ENCODE data around the gene RIPK4. TPM values are rescaled to one million over a fixed set of nuclear protein-coding genes. Genes with fewer than 3 reads are reported as not detected.

The RIPK4 gene
- polyA plus RNA-seq, 1 donor from 2014 or later = not detected

DNA sequence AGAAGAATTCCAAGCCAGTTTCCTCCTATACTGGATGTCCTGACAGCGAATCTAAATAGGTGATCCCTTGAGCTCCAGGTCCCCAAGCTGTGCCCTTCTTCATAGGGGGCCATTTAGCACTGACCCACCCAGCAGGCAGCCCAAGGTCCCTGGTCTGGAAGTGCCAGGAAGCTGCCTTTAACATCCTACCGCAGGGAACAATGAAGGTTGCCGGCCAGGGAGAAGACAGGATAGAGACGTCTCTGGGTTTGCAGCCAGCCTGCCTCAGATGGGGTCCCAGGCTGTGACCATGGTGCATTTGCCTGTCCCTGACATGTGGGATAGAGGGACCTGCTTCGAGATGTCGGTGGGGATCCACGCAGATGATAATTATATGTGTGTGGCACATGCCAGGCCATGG, 2.7 kb upstream of the RIPK4 start:
- Histone ChIP-seq H3K36me3 (ENCODE audit: insufficient read depth, low read length) (no peaks in the 10 kb centered on the region), H3K27ac (ENCODE audit: low read length) (no peak overlapping the region), H3K4me3 (ENCODE audit: low read length) (no peak overlapping the region), H3K4me2 (ENCODE audit: low read length) (no peak overlapping the region), H2AFZ (ENCODE audit: low read depth, low read length) (no peak overlapping the region), H3K27me3 (ENCODE audit: insufficient read depth, low read depth, low read length) (peaks cover 70% of the 10 kb centered on the region), H3K9ac (ENCODE audit: low read length) (no peak overlapping the region), H3F3A (ENCODE audit: insufficient read depth, low read length, poor library complexity, severe bottlenecking) (no peaks in the 10 kb centered on the region), H3K9me2 (ENCODE audit: insufficient read depth, low read length) (no peaks in the 10 kb centered on the region), H3K79me2 (replicated peaks; ENCODE audit: insufficient read depth, low read length) (no peaks in the 10 kb centered on the region), H3K9me3 (ENCODE audit: low read length) (no peaks in the 10 kb centered on the region), H4K20me1 (ENCODE audit: insufficient read depth) (no peaks in the 10 kb centered on the region)
- TF ChIP-seq, protein P1, sequence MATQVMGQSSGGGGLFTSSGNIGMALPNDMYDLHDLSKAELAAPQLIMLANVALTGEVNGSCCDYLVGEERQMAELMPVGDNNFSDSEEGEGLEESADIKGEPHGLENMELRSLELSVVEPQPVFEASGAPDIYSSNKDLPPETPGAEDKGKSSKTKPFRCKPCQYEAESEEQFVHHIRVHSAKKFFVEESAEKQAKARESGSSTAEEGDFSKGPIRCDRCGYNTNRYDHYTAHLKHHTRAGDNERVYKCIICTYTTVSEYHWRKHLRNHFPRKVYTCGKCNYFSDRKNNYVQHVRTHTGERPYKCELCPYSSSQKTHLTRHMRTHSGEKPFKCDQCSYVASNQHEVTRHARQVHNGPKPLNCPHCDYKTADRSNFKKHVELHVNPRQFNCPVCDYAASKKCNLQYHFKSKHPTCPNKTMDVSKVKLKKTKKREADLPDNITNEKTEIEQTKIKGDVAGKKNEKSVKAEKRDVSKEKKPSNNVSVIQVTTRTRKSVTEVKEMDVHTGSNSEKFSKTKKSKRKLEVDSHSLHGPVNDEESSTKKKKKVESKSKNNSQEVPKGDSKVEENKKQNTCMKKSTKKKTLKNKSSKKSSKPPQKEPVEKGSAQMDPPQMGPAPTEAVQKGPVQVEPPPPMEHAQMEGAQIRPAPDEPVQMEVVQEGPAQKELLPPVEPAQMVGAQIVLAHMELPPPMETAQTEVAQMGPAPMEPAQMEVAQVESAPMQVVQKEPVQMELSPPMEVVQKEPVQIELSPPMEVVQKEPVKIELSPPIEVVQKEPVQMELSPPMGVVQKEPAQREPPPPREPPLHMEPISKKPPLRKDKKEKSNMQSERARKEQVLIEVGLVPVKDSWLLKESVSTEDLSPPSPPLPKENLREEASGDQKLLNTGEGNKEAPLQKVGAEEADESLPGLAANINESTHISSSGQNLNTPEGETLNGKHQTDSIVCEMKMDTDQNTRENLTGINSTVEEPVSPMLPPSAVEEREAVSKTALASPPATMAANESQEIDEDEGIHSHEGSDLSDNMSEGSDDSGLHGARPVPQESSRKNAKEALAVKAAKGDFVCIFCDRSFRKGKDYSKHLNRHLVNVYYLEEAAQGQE (IDR thresholded peaks at IDR 0.05; ENCODE audit: borderline replicate concordance) = no peak
- TF ChIP-seq MXI1 (conservative IDR thresholded peaks at IDR 0.05; ENCODE audit: poor library complexity, severe bottlenecking) (no peak), SMC3 (conservative IDR thresholded peaks at IDR 0.05; ENCODE audit: poor library complexity) (no peak)

DNA sequence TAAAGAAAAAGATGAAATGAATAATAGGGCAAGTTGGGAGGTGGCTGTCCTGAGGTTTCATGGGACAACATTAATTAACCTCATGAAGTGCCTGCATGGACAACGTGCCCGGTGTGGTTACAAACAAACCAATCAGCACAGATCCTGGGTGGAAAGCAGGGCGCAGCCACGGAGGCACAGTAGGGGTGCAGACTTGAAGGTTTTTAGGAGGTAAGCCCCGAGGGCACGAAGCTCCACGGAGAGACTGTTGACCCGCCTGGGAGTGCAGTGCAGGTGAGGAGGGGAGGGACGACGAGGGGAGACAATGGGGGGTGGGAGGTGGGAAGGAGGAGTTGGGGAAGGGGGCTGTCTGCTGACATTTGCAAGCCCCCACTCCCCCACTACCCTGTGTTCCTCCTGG, 2.3 kb upstream of the RIPK4 start:
- H3K9me3 ChIP-seq (ENCODE audit: low read length) = no peaks in the 10 kb centered on the region
- no peaks in the 10 kb centered on the region for H3K36me3 ChIP-seq (ENCODE audit: insufficient read depth, low read length)
- no peak overlapping the region for H3K4me3 ChIP-seq (ENCODE audit: low read length)
- no peak overlapping the region for H3K27ac ChIP-seq (ENCODE audit: low read length)
- no peak overlapping the region for H3K9ac ChIP-seq (ENCODE audit: low read length)
- no peak overlapping the region for H2AFZ ChIP-seq (ENCODE audit: low read depth, low read length)
- TF ChIP-seq, protein P2, sequence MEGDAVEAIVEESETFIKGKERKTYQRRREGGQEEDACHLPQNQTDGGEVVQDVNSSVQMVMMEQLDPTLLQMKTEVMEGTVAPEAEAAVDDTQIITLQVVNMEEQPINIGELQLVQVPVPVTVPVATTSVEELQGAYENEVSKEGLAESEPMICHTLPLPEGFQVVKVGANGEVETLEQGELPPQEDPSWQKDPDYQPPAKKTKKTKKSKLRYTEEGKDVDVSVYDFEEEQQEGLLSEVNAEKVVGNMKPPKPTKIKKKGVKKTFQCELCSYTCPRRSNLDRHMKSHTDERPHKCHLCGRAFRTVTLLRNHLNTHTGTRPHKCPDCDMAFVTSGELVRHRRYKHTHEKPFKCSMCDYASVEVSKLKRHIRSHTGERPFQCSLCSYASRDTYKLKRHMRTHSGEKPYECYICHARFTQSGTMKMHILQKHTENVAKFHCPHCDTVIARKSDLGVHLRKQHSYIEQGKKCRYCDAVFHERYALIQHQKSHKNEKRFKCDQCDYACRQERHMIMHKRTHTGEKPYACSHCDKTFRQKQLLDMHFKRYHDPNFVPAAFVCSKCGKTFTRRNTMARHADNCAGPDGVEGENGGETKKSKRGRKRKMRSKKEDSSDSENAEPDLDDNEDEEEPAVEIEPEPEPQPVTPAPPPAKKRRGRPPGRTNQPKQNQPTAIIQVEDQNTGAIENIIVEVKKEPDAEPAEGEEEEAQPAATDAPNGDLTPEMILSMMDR (IDR thresholded peaks at IDR 0.05; ENCODE audit: poor library complexity, severe bottlenecking) = no peak
- no peak for TF ChIP-seq EZH2 (IDR thresholded peaks at IDR 0.05; ENCODE audit: borderline replicate concordance, insufficient read depth, low read length, poor library complexity, severe bottlenecking)
- TF ChIP-seq, protein P1 (IDR thresholded peaks at IDR 0.05; ENCODE audit: borderline replicate concordance) = no peak
- TF ChIP-seq MXI1 (conservative IDR thresholded peaks at IDR 0.05; ENCODE audit: poor library complexity, severe bottlenecking) = no peak
- no peak for TF ChIP-seq EP300 (conservative IDR thresholded peaks at IDR 0.05; ENCODE audit: poor library complexity, severe bottlenecking)
- no peak for TF ChIP-seq POLR2AphosphoS5 (IDR thresholded peaks at IDR 0.05)
- H3F3A ChIP-seq (ENCODE audit: insufficient read depth, low read length, poor library complexity, severe bottlenecking) = no peaks in the 10 kb centered on the region
- no peaks in the 10 kb centered on the region for H3K79me2 ChIP-seq (replicated peaks; ENCODE audit: insufficient read depth, low read length)
- H3K27me3 ChIP-seq (ENCODE audit: insufficient read depth, low read depth, low read length) = peaks cover 74% of the 10 kb centered on the region
- H3K4me2 ChIP-seq (ENCODE audit: low read length) = no peak overlapping the region
- no peaks in the 10 kb centered on the region for H4K20me1 ChIP-seq (ENCODE audit: insufficient read depth)
- no peaks in the 10 kb centered on the region for H3K9me2 ChIP-seq (ENCODE audit: insufficient read depth, low read length)
